Loucy (cell line): ENCODE results near the gene IL17RD.
A peak's percentile ranks its signal among the peaks of the same experiment; 100 is the strongest.

Experiments used
- H2AFZ ChIP-seq: fragments of 200-600 bp; sonication (generic); 2 replicates; pipeline ENCODE4 v1.6.0; 2016; ENCODE audit warnings: antibody characterized with exemption, mild to moderate bottlenecking, low read length, moderate library complexity
- H3F3A ChIP-seq: fragments of 200-600 bp; 2 replicates; pipeline ENCODE4 v1.6.0; 2016; ENCODE audit warnings: antibody characterized with exemption, low read depth, mild to moderate bottlenecking
- H3K27me3 ChIP-seq: fragments of 200-600 bp; sonication (generic); 2 replicates; pipeline ENCODE4 v1.6.1; 2014; ENCODE audit warnings: low read length, mild to moderate bottlenecking; ENCODE audit not compliant: insufficient read depth, poor library complexity, severe bottlenecking
- H3K36me3 ChIP-seq: fragments of 200-600 bp; sonication (generic); 2 replicates; pipeline ENCODE4 v1.6.1; 2016; ENCODE audit warnings: low read length; ENCODE audit not compliant: insufficient read depth
- H3K4me1 ChIP-seq: fragments of 200-600 bp; sonication (generic); 2 replicates; pipeline ENCODE4 v1.5.1; 2014; ENCODE audit warnings: low read length, mild to moderate bottlenecking; ENCODE audit not compliant: insufficient read depth, poor library complexity, severe bottlenecking
- H3K4me2 ChIP-seq: fragments of 200-600 bp; sonication (generic); 2 replicates; pipeline ENCODE4 v1.6.0; 2014; ENCODE audit warnings: antibody characterized with exemption, low read length, low read depth, mild to moderate bottlenecking; ENCODE audit not compliant: poor library complexity, severe bottlenecking
- H3K4me3 ChIP-seq: fragments of 200-600 bp; sonication (generic); 2 replicates; pipeline ENCODE4 v1.5.1; 2014; ENCODE audit warnings: low read length, mild to moderate bottlenecking, mixed read lengths; ENCODE audit not compliant: poor library complexity, severe bottlenecking
- H3K79me2 ChIP-seq: fragments of 200-600 bp; sonication (generic); 2 replicates; pipeline ENCODE4 v1.6.1; 2014; ENCODE audit warnings: low read length; ENCODE audit not compliant: insufficient read depth
- H3K9ac ChIP-seq: fragments of 200-600 bp; sonication (generic); 2 replicates; pipeline ENCODE4 v1.6.0; 2014; ENCODE audit warnings: mild to moderate bottlenecking, low read depth, low read length, moderate library complexity; ENCODE audit not compliant: poor library complexity, severe bottlenecking
- H3K9me2 ChIP-seq: fragments of 200-600 bp; sonication (generic); replicated peaks from 2 replicates; pipeline ENCODE4 v1.6.1; 2016; ENCODE audit warnings: low read depth, low read length, mixed read lengths
- H3K9me3 ChIP-seq: fragments of 200-600 bp; sonication (generic); 2 replicates; pipeline ENCODE4 v1.6.1; 2014; ENCODE audit warnings: mild to moderate bottlenecking, antibody characterized with exemption, low read length, low read depth; ENCODE audit not compliant: insufficient read depth
- H4K20me1 ChIP-seq: fragments of 200-600 bp; sonication (generic); 2 replicates; pipeline ENCODE4 v1.6.0; 2014; ENCODE audit warnings: antibody characterized with exemption, low read length, mild to moderate bottlenecking; ENCODE audit not compliant: insufficient read depth, poor library complexity, severe bottlenecking
- EZH2phosphoT487 ChIP-seq: fragments of 200-600 bp; IDR thresholded peaks from 2 replicates; pipeline ENCODE4 v1.6.1; 2018; ENCODE audit warnings: antibody characterized with exemption, mild to moderate bottlenecking, moderate library complexity, borderline replicate concordance
- TF ChIP-seq, protein P1 (sequence below): fragments of 200-600 bp; sonication (generic); conservative IDR thresholded peaks from 2 replicates; pipeline ENCODE4 v1.5.1; 2014; ENCODE audit warnings: mild to moderate bottlenecking, antibody characterized with exemption, low read length

Gene IL17RD

DNA sequence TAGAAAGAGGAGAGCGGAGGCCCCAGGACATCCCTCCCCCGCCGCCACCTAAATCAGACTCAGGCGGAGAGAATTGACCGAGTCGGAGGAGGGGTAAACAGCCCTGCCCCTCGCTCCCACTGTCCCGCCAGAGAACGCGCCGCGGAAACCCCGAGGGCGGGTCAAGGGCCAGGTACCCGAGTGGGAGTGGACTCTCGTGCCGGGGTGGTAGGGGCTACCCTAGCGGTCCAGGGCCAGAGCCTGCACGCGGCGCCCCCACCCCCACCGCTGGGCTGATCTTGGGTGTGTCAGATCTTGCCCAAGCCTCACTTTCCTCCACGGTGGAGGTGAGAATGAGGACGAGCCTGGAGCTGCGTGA lies 85.7 kb downstream of the IL17RD start:
- Histone ChIP-seq H4K20me1 (no peaks in the 10 kb centered on the region), H3K4me2 (no peak overlapping the region), H2AFZ (no peak overlapping the region), H3K9me2 (no peaks in the 10 kb centered on the region), H3K4me3 (no peak overlapping the region), H3K36me3 (no peaks in the 10 kb centered on the region), H3K9ac (no peak overlapping the region), H3K27me3 (no peaks in the 10 kb centered on the region), H3K4me1 (peaks cover 9% of the 10 kb centered on the region), H3K9me3 (no peaks in the 10 kb centered on the region), H3F3A (no peaks in the 10 kb centered on the region), H3K79me2 (no peaks in the 10 kb centered on the region)
- TF ChIP-seq EZH2phosphoT487 = no peak
- TF ChIP-seq, protein P1, sequence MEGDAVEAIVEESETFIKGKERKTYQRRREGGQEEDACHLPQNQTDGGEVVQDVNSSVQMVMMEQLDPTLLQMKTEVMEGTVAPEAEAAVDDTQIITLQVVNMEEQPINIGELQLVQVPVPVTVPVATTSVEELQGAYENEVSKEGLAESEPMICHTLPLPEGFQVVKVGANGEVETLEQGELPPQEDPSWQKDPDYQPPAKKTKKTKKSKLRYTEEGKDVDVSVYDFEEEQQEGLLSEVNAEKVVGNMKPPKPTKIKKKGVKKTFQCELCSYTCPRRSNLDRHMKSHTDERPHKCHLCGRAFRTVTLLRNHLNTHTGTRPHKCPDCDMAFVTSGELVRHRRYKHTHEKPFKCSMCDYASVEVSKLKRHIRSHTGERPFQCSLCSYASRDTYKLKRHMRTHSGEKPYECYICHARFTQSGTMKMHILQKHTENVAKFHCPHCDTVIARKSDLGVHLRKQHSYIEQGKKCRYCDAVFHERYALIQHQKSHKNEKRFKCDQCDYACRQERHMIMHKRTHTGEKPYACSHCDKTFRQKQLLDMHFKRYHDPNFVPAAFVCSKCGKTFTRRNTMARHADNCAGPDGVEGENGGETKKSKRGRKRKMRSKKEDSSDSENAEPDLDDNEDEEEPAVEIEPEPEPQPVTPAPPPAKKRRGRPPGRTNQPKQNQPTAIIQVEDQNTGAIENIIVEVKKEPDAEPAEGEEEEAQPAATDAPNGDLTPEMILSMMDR = no peak

DNA sequence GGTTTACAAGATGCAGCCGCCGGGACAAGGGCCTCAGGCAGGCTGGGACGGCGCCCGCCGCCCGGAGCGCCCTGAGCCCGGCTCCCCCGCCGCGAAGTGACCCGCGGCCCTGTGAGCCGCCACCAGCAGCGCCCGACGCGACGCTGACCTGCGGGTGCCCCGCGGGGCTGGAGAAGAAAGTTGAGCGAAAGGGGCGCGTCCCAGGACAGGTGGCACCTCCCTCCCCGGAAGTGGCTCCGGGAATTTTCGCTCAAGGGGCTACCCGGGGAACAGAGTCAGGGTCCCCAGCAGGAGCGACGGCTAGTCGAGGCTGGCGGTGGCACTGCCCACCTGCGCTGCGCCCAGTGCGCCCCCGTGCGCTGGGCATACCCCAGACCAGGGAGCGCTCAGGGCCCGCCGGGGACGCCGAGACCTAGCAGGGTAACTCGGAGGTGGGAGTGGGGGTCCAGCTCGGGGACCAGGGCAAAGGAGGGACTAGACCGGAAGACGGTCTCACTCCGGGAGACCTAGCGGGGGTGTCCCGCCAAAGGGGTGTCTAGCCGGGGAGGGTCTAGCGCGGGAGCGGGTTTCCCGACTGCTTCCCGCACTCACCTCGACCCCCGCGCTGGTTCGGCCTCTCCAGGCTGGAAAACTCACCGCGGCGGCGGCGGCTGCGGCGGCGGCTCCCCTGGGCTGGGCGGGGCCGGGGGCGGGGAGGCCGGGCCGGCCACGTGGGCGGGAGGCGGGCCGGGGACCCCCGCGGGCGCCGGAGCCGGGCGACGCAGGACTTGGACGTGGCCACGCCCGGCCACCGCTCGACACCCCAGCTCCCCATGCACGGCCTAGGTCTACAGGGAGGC lies 86.3 kb downstream of the IL17RD start:
- Histone ChIP-seq H3K9me3 (no peaks in the 10 kb centered on the region), H3K4me3 (peak overlapping the region; percentile 7), H2AFZ (no peak overlapping the region), H3F3A (no peaks in the 10 kb centered on the region), H3K4me2 (peak overlapping the region; percentile 12), H3K4me1 (peaks cover 9% of the 10 kb centered on the region), H3K9ac (no peak overlapping the region), H3K79me2 (no peaks in the 10 kb centered on the region), H3K27me3 (no peaks in the 10 kb centered on the region), H3K36me3 (no peaks in the 10 kb centered on the region), H3K9me2 (no peaks in the 10 kb centered on the region), H4K20me1 (no peaks in the 10 kb centered on the region)
- no peak for TF ChIP-seq EZH2phosphoT487
- TF ChIP-seq, protein P1 = no peak

DNA sequence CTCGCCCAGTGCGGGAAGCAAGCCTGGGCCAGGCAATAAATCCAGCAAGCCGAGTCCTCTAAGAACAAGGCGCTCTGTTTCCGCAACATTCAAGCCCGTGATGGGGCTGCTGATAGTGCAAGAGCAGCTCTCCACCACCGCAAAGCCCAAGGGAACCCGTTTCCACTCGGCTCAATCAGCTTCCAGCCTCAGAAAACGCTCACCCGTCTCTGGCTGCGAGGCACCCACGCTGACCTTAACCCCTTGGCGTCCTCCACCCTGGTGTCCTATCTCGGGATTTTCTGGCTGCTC lies 86.9 kb downstream of the IL17RD start:
- no peak overlapping the region for H3K9ac ChIP-seq

More for the DNA sequence above, 86.9 kb downstream of the IL17RD start:
- no peaks in the 10 kb centered on the region for H3K79me2 ChIP-seq
- no peaks in the 10 kb centered on the region for H3F3A ChIP-seq
- H3K4me2 ChIP-seq = peak overlapping the region; percentile 12
- H2AFZ ChIP-seq = no peak overlapping the region
- peak overlapping the region; percentile 7 for H3K4me3 ChIP-seq
- H3K4me1 ChIP-seq = peaks cover 9% of the 10 kb centered on the region
- H3K36me3 ChIP-seq = no peaks in the 10 kb centered on the region
- H3K9me2 ChIP-seq = no peaks in the 10 kb centered on the region
- H3K27me3 ChIP-seq = no peaks in the 10 kb centered on the region
- no peaks in the 10 kb centered on the region for H4K20me1 ChIP-seq
- TF ChIP-seq EZH2phosphoT487 = no peak
- TF ChIP-seq, protein P1 = no peak
- no peaks in the 10 kb centered on the region for H3K9me3 ChIP-seq
